HG03378 (cell line): ENCODE results near the gene EIF5A2.

Experiments used
- ATAC-seq: cut with Tn5 transposase; IDR thresholded peaks from one replicate; pipeline ENCODE4 v1.9.1; 2021; ENCODE audit warnings: mild to moderate bottlenecking, moderate library complexity; ENCODE audit not compliant: unreplicated experiment

EIF5A2 gene

DNA sequence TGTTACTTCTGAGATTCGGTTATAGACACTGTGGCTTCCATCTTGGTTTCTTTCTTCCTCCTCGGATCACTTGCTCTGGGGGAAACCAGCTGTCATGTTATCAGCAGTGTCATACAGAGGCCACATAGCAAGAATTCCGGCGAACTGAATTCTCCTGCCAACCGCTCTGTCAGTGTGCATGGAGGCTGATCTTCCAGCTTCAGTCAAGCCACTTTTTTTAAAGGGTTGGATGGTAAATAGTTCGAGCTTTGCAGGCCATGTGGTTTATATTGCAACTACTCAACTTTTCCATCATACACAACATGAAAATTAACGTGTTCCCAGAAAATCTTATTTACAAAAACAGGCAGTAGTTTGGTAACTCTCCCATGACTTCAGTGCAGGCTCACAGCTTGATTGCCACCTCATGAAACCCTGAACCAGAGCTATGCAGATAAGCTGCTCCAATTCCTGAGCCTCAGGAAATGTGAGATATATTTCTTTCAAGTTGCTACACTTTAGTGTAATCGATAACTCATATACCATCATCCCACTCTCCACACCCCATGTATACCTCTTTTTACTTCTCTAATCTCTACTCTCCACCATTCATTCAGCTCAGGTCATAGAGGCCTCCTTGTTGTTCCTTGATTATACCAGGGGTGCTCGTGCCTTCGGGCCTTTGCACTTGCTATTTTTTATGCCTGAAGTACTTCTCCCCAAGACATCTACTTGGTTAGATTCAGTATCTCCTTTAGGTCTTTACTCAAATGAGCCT is 45.6 kb downstream of the EIF5A2 start:
- ATAC-seq, result no peak

- no peak for ATAC-seq
Measured at GRCh38 chr3:170858599-170858998, 49.8 kb downstream of the EIF5A2 start.

GRCh38 chr3:170852324-170852723 is 56.1 kb downstream of the EIF5A2 start:
- ATAC-seq, result no peak

DNA sequence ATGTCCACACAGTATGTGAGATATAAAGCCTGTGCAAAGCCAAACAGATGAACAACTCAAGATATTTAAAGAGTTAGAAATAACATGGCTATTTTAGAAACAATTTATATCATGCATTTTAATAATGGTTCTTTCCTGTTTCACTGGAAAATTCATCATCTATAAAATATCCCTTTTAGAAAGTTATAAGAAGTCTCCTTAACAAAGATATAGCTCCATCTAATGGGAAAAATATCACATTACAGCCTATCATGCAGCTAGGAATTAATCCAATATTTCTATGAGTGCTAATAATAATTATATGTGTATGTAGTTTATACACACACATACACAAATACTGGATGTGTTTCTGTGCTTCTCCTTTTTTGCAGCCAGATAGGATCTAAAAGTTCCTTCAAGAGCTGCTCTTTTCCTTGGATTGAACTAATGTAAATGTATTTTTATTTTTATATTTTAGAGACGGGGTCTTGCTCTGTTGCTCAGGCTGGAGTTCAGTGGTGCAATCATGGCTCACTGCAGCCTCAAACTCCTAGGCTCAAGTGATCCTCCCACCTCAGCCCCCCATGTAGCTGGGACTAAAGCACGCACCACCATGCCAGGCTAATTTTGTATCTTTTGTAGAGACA is 60.0 kb downstream of the EIF5A2 start:
- ATAC-seq, result no peak

- no peak for ATAC-seq
Measured at GRCh38 chr3:170844377-170844776, 64.1 kb downstream of the EIF5A2 start.

GRCh38 chr3:170840291-170840859 is 68.1 kb downstream of the EIF5A2 start:
- no peak for ATAC-seq

GRCh38 chr3:170839518-170840100 is 68.8 kb downstream of the EIF5A2 start:
- ATAC-seq, result no peak
